ENCODE data around the gene ITGAX. TPM values are rescaled to one million over a fixed set of nuclear protein-coding genes. Genes with fewer than 3 reads are reported as not detected.
A peak's percentile ranks its signal among the peaks of the same experiment; 100 is the strongest.

The ITGAX gene
- total RNA-seq, 4 donors from 2014 or later, result 1.2 to 3.8 (median 3.7) TPM; not detected in 1

- TF ChIP-seq EP300 (IDR thresholded peaks at IDR 0.05; ENCODE audit: low read depth), result no peak
- no peak for TF ChIP-seq CTCF (IDR thresholded peaks at IDR 0.05)
- TF ChIP-seq POLR2A (IDR thresholded peaks at IDR 0.05), result no peak
- no peak for TF ChIP-seq POLR2AphosphoS5 (IDR thresholded peaks at IDR 0.05)
- Histone ChIP-seq H3K9me3 (no peaks in the 10 kb centered on the region), H3K4me1 (peaks cover 0 to 3% (median 0%) of the 10 kb centered on the region in 4 donors), H3K4me3 (no peak overlapping the region), H3K36me3 (no peaks in the 10 kb centered on the region), H3K27me3 (no peaks in the 10 kb centered on the region), H3K27ac (peak overlapping the region in 2 of 4 donors; percentile 29 to 60)
- in situ Hi-C loops (cut with MboI; ENCODE audit: low pct_ligation_motif_present in 1 of 4, low pct_unique_long_range_greater_than_20kb in 1 of 4, low sequenced_read_pairs in 3 of 4), result no loop called here
- intact Hi-C loops (cut with DNase I; ENCODE audit: low total_unique reads), result no loop called here
- 68 to 73% methylated on average over 9 to 18 of the region's 19 CpGs for WGBS, 2 donors (ENCODE audit: low coverage in 1 of 2)
- no peak for DNase-seq
Observed at GRCh38 chr16:31351246-31351941, 3.6 kb upstream of the ITGAX start.

- TF ChIP-seq EP300 (IDR thresholded peaks at IDR 0.05; ENCODE audit: low read depth), result no peak
- no peak for TF ChIP-seq POLR2A (IDR thresholded peaks at IDR 0.05)
- no peak for TF ChIP-seq POLR2AphosphoS5 (IDR thresholded peaks at IDR 0.05)
- no peak for TF ChIP-seq CTCF (IDR thresholded peaks at IDR 0.05)
- Histone ChIP-seq H3K9me3 (no peaks in the 10 kb centered on the region), H3K4me3 (no peak overlapping the region), H3K36me3 (no peaks in the 10 kb centered on the region), H3K27ac (peak overlapping the region in 3 of 4 donors; percentile 17 to 60 (median 29)), H3K27me3 (no peaks in the 10 kb centered on the region), H3K4me1 (peaks cover 0 to 3% (median 0%) of the 10 kb centered on the region in 4 donors)
- DNase-seq, result no peak
- in situ Hi-C loops (cut with MboI; ENCODE audit: low pct_ligation_motif_present in 1 of 4, low pct_unique_long_range_greater_than_20kb in 1 of 4, low sequenced_read_pairs in 3 of 4) (no loop called here), intact Hi-C loops (cut with DNase I; ENCODE audit: low total_unique reads) (no loop called here)
- WGBS, 2 donors (ENCODE audit: low coverage in 1 of 2), result 47% methylated on average over 6 of the region's 6 CpGs; no CpG with 5 or more reads in 1 of the 2 donors
Observed at GRCh38 chr16:31351942-31352325, 3.0 kb upstream of the ITGAX start.

- H3K27me3 ChIP-seq, result no peaks in the 10 kb centered on the region
- no peak overlapping the region for H3K4me3 ChIP-seq
- H3K36me3 ChIP-seq, result no peaks in the 10 kb centered on the region
- DNase-seq, result no peak
- intact Hi-C loops (cut with DNase I; ENCODE audit: low total_unique reads) (no loop called here), in situ Hi-C loops (cut with MboI; ENCODE audit: low pct_ligation_motif_present in 1 of 4, low pct_unique_long_range_greater_than_20kb in 1 of 4, low sequenced_read_pairs in 3 of 4) (no loop called here)
- no peaks in the 10 kb centered on the region for H3K9me3 ChIP-seq
- peaks cover 0 to 3% (median 0%) of the 10 kb centered on the region in 4 donors for H3K4me1 ChIP-seq
- H3K27ac ChIP-seq, result peak overlapping the region in 2 of 4 donors; percentile 17 to 60
- TF ChIP-seq CTCF (IDR thresholded peaks at IDR 0.05) (no peak), EP300 (IDR thresholded peaks at IDR 0.05; ENCODE audit: low read depth) (no peak), POLR2AphosphoS5 (IDR thresholded peaks at IDR 0.05) (no peak), POLR2A (IDR thresholded peaks at IDR 0.05) (no peak)
- WGBS, 2 donors (ENCODE audit: low coverage in 1 of 2), result 78 to 80% methylated on average over 2 to 22 of the region's 22 CpGs
Observed at GRCh38 chr16:31352376-31353115, 2.4 kb upstream of the ITGAX start.

- intact Hi-C loops (cut with DNase I; ENCODE audit: low total_unique reads) (no loop called here), in situ Hi-C loops (cut with MboI; ENCODE audit: low pct_ligation_motif_present in 1 of 4, low pct_unique_long_range_greater_than_20kb in 1 of 4, low sequenced_read_pairs in 3 of 4) (no loop called here)
- Histone ChIP-seq H3K4me1 (no peaks in the 10 kb centered on the region), H3K27me3 (no peaks in the 10 kb centered on the region), H3K36me3 (no peaks in the 10 kb centered on the region), H3K9me3 (no peaks in the 10 kb centered on the region), H3K4me3 (peak overlapping the region in 1 of 4 donors; percentile 4), H3K27ac (peak overlapping the region in 1 of 4 donors; percentile 15)
- DNase-seq, result no peak
- 70 to 80% methylated on average over 1 to 14 of the region's 14 CpGs for WGBS, 2 donors (ENCODE audit: low coverage in 1 of 2)
- no peak for TF ChIP-seq CTCF (IDR thresholded peaks at IDR 0.05)
- no peak for TF ChIP-seq POLR2A (IDR thresholded peaks at IDR 0.05)
- no peak for TF ChIP-seq POLR2AphosphoS5 (IDR thresholded peaks at IDR 0.05)
- no peak for TF ChIP-seq EP300 (IDR thresholded peaks at IDR 0.05; ENCODE audit: low read depth)
Observed at GRCh38 chr16:31355431-31356100, 590 bp downstream of the ITGAX start.
